ENCODE measurements around the gene PDE11A. TPM values are rescaled to one million over a fixed set of nuclear protein-coding genes. Genes with fewer than 3 reads are reported as not detected.

Gene PDE11A
- total RNA-seq, 1 experiment from 2014 or later, result 0.13 TPM

GRCh38 chr2:178112202-178113152 is 39.9 kb upstream of the PDE11A start, which contains the start of gene RBM45:
RBM45 (plus strand) TSS chr2:178112437; CDS start chr2:178112547, 110 bp downstream.
- no peaks in the 10 kb centered on the region for H3K27me3 ChIP-seq (ENCODE audit: insufficient read depth, low read length)
- no peaks in the 10 kb centered on the region for H3K4me1 ChIP-seq (ENCODE audit: insufficient read depth, low read length)
- H3K36me3 Mint-ChIP-seq (ENCODE audit: insufficient read depth in 1 of 3, low read depth in 3 of 3), result no peaks in the 10 kb centered on the region
- no peak within 1 kb of the TSS for H3T11ph ChIP-seq (ENCODE audit: low read length)
- peak within 1 kb of the TSS; percentile 21; the same call in 1 of the 2 replicates for H3K14ac ChIP-seq (ENCODE audit: insufficient read depth, low read length)
- no peaks in the 10 kb centered on the region for H3K9me3 ChIP-seq (ENCODE audit: control insufficient read depth, low read depth, low read length)
- H3K56ac ChIP-seq (ENCODE audit: insufficient read length, low read depth, low read length), result no peak within 1 kb of the TSS
- no peaks in the 10 kb centered on the region for H4K20me1 ChIP-seq (ENCODE audit: control insufficient read depth, insufficient read depth, insufficient read length)
- H4K91ac ChIP-seq (ENCODE audit: insufficient read length, low read depth, low read length), result no peak within 1 kb of the TSS
- H3K23me2 ChIP-seq (ENCODE audit: insufficient read length, low read depth, low read length, poor library complexity, severe bottlenecking), result peaks cover 8% of the 10 kb centered on the region
- H3K27ac Mint-ChIP-seq, result peak within 1 kb of the TSS; percentile 61 to 97 (median 70); a peak in 4 of 7 replicates
- H2BK12ac ChIP-seq (ENCODE audit: insufficient read length, low read depth, low read length), result no peak within 1 kb of the TSS
- no peaks in the 10 kb centered on the region for H3K79me2 ChIP-seq (ENCODE audit: insufficient read depth, low read length)
- H2BK20ac ChIP-seq (ENCODE audit: low read depth, low read length, poor library complexity, severe bottlenecking), result no peak within 1 kb of the TSS
- H2AK5ac ChIP-seq (ENCODE audit: insufficient read length, low read length), result no peak within 1 kb of the TSS
- peak within 1 kb of the TSS; percentile 94 to 95 for H3K4me3 Mint-ChIP-seq
- peak within 1 kb of the TSS; percentile 64 for H3K9ac ChIP-seq (ENCODE audit: extremely low read depth, insufficient read length, low read length)
- DNase-seq, result peak; percentile 93
- no peak within 1 kb of the TSS for H2BK5ac ChIP-seq (ENCODE audit: insufficient read length, low read length)
- no peaks in the 10 kb centered on the region for H3K27me3 Mint-ChIP-seq (ENCODE audit: low read depth)
- H3K9me3 Mint-ChIP-seq, result no peaks in the 10 kb centered on the region
- peak within 1 kb of the TSS; percentile 35 for H2AFZ ChIP-seq (ENCODE audit: low read length)
- no peak within 1 kb of the TSS for H3K4ac ChIP-seq (ENCODE audit: low read depth, low read length)
- H4K8ac ChIP-seq (replicated peaks; ENCODE audit: insufficient read length, low read depth, low read length), result no peak within 1 kb of the TSS
- no peaks in the 10 kb centered on the region for H3K79me1 ChIP-seq (ENCODE audit: insufficient read depth, low read depth, low read length, poor library complexity, severe bottlenecking)
- H4K5ac ChIP-seq (ENCODE audit: insufficient read length, low read depth, low read length), result no peak within 1 kb of the TSS
- no peak within 1 kb of the TSS for H3K23ac ChIP-seq (ENCODE audit: insufficient read length, low read depth, low read length)
- H3K18ac ChIP-seq (ENCODE audit: insufficient read length, low read depth, low read length), result no peak within 1 kb of the TSS
- peak; percentile 99 for TF ChIP-seq CTCF (conservative IDR thresholded peaks at IDR 0.05)
- H3K27ac ChIP-seq (ENCODE audit: insufficient read length, low read depth, low read length), result no peak within 1 kb of the TSS
- H2BK120ac ChIP-seq (ENCODE audit: low read depth, low read length, poor library complexity, severe bottlenecking), result no peak within 1 kb of the TSS
- peaks cover 3 to 5% of the 10 kb centered on the region in 2 experiments; a peak in 3 of 4 replicates for H3K4me1 Mint-ChIP-seq
- WGBS (ENCODE audit: extremely low coverage, insufficient read length, low lambda C conversion rate), result no CpG with 5 or more reads among the region's 60 CpGs
- H2BK15ac ChIP-seq (ENCODE audit: low read depth, low read length), result no peak within 1 kb of the TSS
- H3K4me2 ChIP-seq (ENCODE audit: insufficient read depth, insufficient read length, low read length), result peak within 1 kb of the TSS; percentile 91
